Body of pancreas (tissue), 4 donors: ENCODE data around the gene KIAA0825.

Source experiments
- POLR2A ChIP-seq, 3 donors: fragments of 450-650 bp; IDR thresholded peaks; one replicate each; pipeline ENCODE4 v1.6.1; 2016; ENCODE audit warnings: antibody characterized with exemption in 3 of 3, mild to moderate bottlenecking in 2 of 3
- TF ChIP-seq, protein P1 (sequence below), 7 experiments: fragments of 450-650 bp in 4 of 7; fragments of 200-600 bp in 3 of 7; sonication (generic) in 3 of 7; IDR thresholded peaks; one replicate each; pipeline ENCODE4 v1.5.1; 2016 to 2019; ENCODE audit warnings: antibody characterized with exemption in 7 of 7

DNA sequence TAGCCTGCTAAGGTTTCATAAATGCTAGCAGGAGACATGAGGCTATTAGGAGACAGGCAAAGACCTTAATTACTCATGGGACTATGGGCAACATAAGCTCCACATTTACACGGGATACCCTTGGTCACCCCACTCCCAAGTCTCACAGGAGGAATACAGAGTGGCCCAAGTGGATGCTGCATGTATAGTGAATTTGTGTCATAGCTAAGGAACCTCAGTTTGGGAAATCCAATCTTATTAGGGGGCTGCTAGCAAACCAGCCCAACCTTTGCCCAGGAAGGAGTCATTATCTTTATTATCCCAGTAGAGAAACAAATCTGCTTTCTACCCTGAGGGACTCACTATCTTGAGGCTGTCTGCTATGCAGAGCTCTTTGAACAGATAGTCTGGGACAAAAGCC, 405.9 kb downstream of the KIAA0825 start:
- TF ChIP-seq, protein P1, sequence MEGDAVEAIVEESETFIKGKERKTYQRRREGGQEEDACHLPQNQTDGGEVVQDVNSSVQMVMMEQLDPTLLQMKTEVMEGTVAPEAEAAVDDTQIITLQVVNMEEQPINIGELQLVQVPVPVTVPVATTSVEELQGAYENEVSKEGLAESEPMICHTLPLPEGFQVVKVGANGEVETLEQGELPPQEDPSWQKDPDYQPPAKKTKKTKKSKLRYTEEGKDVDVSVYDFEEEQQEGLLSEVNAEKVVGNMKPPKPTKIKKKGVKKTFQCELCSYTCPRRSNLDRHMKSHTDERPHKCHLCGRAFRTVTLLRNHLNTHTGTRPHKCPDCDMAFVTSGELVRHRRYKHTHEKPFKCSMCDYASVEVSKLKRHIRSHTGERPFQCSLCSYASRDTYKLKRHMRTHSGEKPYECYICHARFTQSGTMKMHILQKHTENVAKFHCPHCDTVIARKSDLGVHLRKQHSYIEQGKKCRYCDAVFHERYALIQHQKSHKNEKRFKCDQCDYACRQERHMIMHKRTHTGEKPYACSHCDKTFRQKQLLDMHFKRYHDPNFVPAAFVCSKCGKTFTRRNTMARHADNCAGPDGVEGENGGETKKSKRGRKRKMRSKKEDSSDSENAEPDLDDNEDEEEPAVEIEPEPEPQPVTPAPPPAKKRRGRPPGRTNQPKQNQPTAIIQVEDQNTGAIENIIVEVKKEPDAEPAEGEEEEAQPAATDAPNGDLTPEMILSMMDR (IDR thresholded peaks at IDR 0.05) = no peak
- no peak for TF ChIP-seq POLR2A (IDR thresholded peaks at IDR 0.05)
